Stimulated activated CD8-positive, alpha-beta memory T cell treated with anti-CD3 and anti-CD28 coated beads, Interleukin-12 subunit alpha, Interleukin-12 subunit beta, amount 100 ng/mL, for 1 hour (primary cell): Measurements from ENCODE around the gene PARP6.

ENCODE experiments used
- DNase-seq: peaks from one replicate; pipeline ENCODE4 v3.0.0-alpha.2; 2020; ENCODE audit warnings: low read depth

Gene PARP6

GRCh38 chr15:72198356-72199204, 73.8 kb downstream of the PARP6 start:
- no peak for DNase-seq

GRCh38 chr15:72197460-72198355, 74.6 kb downstream of the PARP6 start, which contains the start of gene GRAMD2A:
Gene GRAMD2A, minus strand, starts transcription at chr15:72197787.
- DNase-seq, result no peak

- DNase-seq, result no peak
Measured at GRCh38 chr15:72197041-72197459, 75.3 kb downstream of the PARP6 start.

GRCh38 chr15:72196409-72197040, 75.8 kb downstream of the PARP6 start:
- DNase-seq, result no peak

- DNase-seq, result no peak
Measured at GRCh38 chr15:72195101-72195511, 77.2 kb downstream of the PARP6 start.

- DNase-seq, result no peak
Measured at GRCh38 chr15:72193836-72194396, 78.4 kb downstream of the PARP6 start.

GRCh38 chr15:72192416-72192815, 79.9 kb downstream of the PARP6 start:
- DNase-seq, result no peak
